Stimulated activated CD4-positive, alpha-beta T cell treated with anti-CD3 and anti-CD28 coated beads, Interleukin-2, amount 100 ng/mL, for 24 hours (primary cell): Measurements from ENCODE around the gene HEATR1.
A peak's percentile ranks its signal among the peaks of the same experiment; 100 is the strongest.
"Not testable (repeated sequence)": the region's sequence is repeated elsewhere in the genome, so short reads cannot be mapped to it uniquely, and the experiment has no call there.

Experiments used
- DNase-seq, 2 donors: peaks; one replicate each; pipeline ENCODE4 v3.0.0-alpha.2; 2020

HEATR1 gene

GRCh38 chr1:236509203-236509602 is 95.1 kb downstream of the HEATR1 start:
- no peak for DNase-seq

- no peak for DNase-seq
Measured at GRCh38 chr1:236508593-236509027, 95.7 kb downstream of the HEATR1 start.

- DNase-seq, result no peak
Measured at GRCh38 chr1:236507022-236507700, 97.2 kb downstream of the HEATR1 start.

GRCh38 chr1:236504338-236504737 is 100.0 kb downstream of the HEATR1 start:
- DNase-seq, result not testable (repeated sequence)

GRCh38 chr1:236502972-236503639 is 101.2 kb downstream of the HEATR1 start:
- DNase-seq, result peak in 1 of 2 donors; percentile 24

GRCh38 chr1:236502579-236502971 is 101.7 kb downstream of the HEATR1 start:
- DNase-seq, result no peak

- no peak for DNase-seq
Measured at GRCh38 chr1:236501093-236501492, 103.2 kb downstream of the HEATR1 start.
